ENCODE data around the gene PLD3.

PLD3 gene

GRCh38 chr19:40336601-40336900 is 11.9 kb upstream of the PLD3 start:
- no peak for TF ChIP-seq CTCF (IDR thresholded peaks at IDR 0.05; ENCODE audit: poor library complexity, severe bottlenecking)
- Histone ChIP-seq H3K27ac (ENCODE audit: poor library complexity, severe bottlenecking) (no peak overlapping the region), H3K4me3 (ENCODE audit: severe bottlenecking) (no peak overlapping the region), H3K27me3 (ENCODE audit: insufficient read depth, poor library complexity, severe bottlenecking) (no peaks in the 10 kb centered on the region), H3K4me1 (ENCODE audit: insufficient read depth, poor library complexity, severe bottlenecking) (no peaks in the 10 kb centered on the region), H3K9me3 (ENCODE audit: severe bottlenecking) (no peaks in the 10 kb centered on the region), H3K36me3 (ENCODE audit: low read depth) (peaks cover 51% of the 10 kb centered on the region)
- no peak for DNase-seq (ENCODE audit: low spot score)
- ATAC-seq (ENCODE audit: low read depth): no peak

GRCh38 chr19:40337107-40337506 is 11.4 kb upstream of the PLD3 start:
- H3K27ac ChIP-seq (ENCODE audit: poor library complexity, severe bottlenecking): no peak overlapping the region
- H3K4me1 ChIP-seq (ENCODE audit: insufficient read depth, poor library complexity, severe bottlenecking): no peaks in the 10 kb centered on the region
- H3K9me3 ChIP-seq (ENCODE audit: severe bottlenecking): no peaks in the 10 kb centered on the region
- no peak for TF ChIP-seq CTCF (IDR thresholded peaks at IDR 0.05; ENCODE audit: poor library complexity, severe bottlenecking)
- H3K27me3 ChIP-seq (ENCODE audit: insufficient read depth, poor library complexity, severe bottlenecking): no peaks in the 10 kb centered on the region
- H3K36me3 ChIP-seq (ENCODE audit: low read depth): peaks cover 46% of the 10 kb centered on the region
- ATAC-seq (ENCODE audit: low read depth): no peak
- no peak for DNase-seq (ENCODE audit: low spot score)
- no peak overlapping the region for H3K4me3 ChIP-seq (ENCODE audit: severe bottlenecking)

- no peaks in the 10 kb centered on the region for H3K4me1 ChIP-seq (ENCODE audit: insufficient read depth, poor library complexity, severe bottlenecking)
- no peak overlapping the region for H3K4me3 ChIP-seq (ENCODE audit: severe bottlenecking)
- H3K36me3 ChIP-seq (ENCODE audit: low read depth): peaks cover 45% of the 10 kb centered on the region
- H3K27ac ChIP-seq (ENCODE audit: poor library complexity, severe bottlenecking): no peak overlapping the region
- ATAC-seq (ENCODE audit: low read depth): no peak
- no peaks in the 10 kb centered on the region for H3K27me3 ChIP-seq (ENCODE audit: insufficient read depth, poor library complexity, severe bottlenecking)
- no peak for DNase-seq (ENCODE audit: low spot score)
- no peak for TF ChIP-seq CTCF (IDR thresholded peaks at IDR 0.05; ENCODE audit: poor library complexity, severe bottlenecking)
- no peaks in the 10 kb centered on the region for H3K9me3 ChIP-seq (ENCODE audit: severe bottlenecking)
Observed at GRCh38 chr19:40337594-40337993, 10.9 kb upstream of the PLD3 start.

- no peaks in the 10 kb centered on the region for H3K27me3 ChIP-seq (ENCODE audit: insufficient read depth, poor library complexity, severe bottlenecking)
- TF ChIP-seq CTCF (IDR thresholded peaks at IDR 0.05; ENCODE audit: poor library complexity, severe bottlenecking): no peak
Observed at GRCh38 chr19:40339018-40339728, 9.3 kb upstream of the PLD3 start.

GRCh38 chr19:40341601-40342482 is 6.7 kb upstream of the PLD3 start:
- Histone ChIP-seq H3K36me3 (ENCODE audit: low read depth) (peaks cover 25% of the 10 kb centered on the region), H3K9me3 (ENCODE audit: severe bottlenecking) (no peaks in the 10 kb centered on the region), H3K27ac (ENCODE audit: poor library complexity, severe bottlenecking) (no peak overlapping the region), H3K4me3 (ENCODE audit: severe bottlenecking) (no peak overlapping the region), H3K4me1 (ENCODE audit: insufficient read depth, poor library complexity, severe bottlenecking) (no peaks in the 10 kb centered on the region), H3K27me3 (ENCODE audit: insufficient read depth, poor library complexity, severe bottlenecking) (no peaks in the 10 kb centered on the region)
- TF ChIP-seq CTCF (IDR thresholded peaks at IDR 0.05; ENCODE audit: poor library complexity, severe bottlenecking): no peak
- DNase-seq (ENCODE audit: low spot score) (no peak), ATAC-seq (ENCODE audit: low read depth) (no peak)

More at GRCh38 chr19:40339018-40339728, 9.3 kb upstream of the PLD3 start:
- ATAC-seq (ENCODE audit: low read depth): no peak
- H3K4me1 ChIP-seq (ENCODE audit: insufficient read depth, poor library complexity, severe bottlenecking): no peaks in the 10 kb centered on the region
- DNase-seq (ENCODE audit: low spot score): no peak
- no peaks in the 10 kb centered on the region for H3K9me3 ChIP-seq (ENCODE audit: severe bottlenecking)
- no peak overlapping the region for H3K4me3 ChIP-seq (ENCODE audit: severe bottlenecking)
- H3K27ac ChIP-seq (ENCODE audit: poor library complexity, severe bottlenecking): no peak overlapping the region
- peaks cover 29% of the 10 kb centered on the region for H3K36me3 ChIP-seq (ENCODE audit: low read depth)
